GDM1 (cell line): ENCODE measurements around the gene MSTO1.
"Not testable (repeated sequence)": the region's sequence is repeated elsewhere in the genome, so short reads cannot be mapped to it uniquely, and the experiment has no call there.

Source experiments
- DNase-seq: peaks from one replicate; lab custom pipeline; 2025; lab: John Stamatoyannopoulos, UW

The MSTO1 gene

GRCh38 chr1:155613226-155613625, 3.2 kb downstream of the MSTO1 start:
- not testable (repeated sequence) for DNase-seq

GRCh38 chr1:155622191-155622590, 12.2 kb downstream of the MSTO1 start:
- no peak for DNase-seq

GRCh38 chr1:155623357-155623756, 13.3 kb downstream of the MSTO1 start:
- no peak for DNase-seq

GRCh38 chr1:155626428-155626827, 16.4 kb downstream of the MSTO1 start:
- DNase-seq, result not testable (repeated sequence)

GRCh38 chr1:155636397-155637153, 26.6 kb downstream of the MSTO1 start:
- no peak for DNase-seq

- DNase-seq, result no peak
Observed at GRCh38 chr1:155640367-155640766, 30.3 kb downstream of the MSTO1 start.

GRCh38 chr1:155642559-155643180, 32.7 kb downstream of the MSTO1 start:
- DNase-seq, result not testable (repeated sequence)

- no peak for DNase-seq
Observed at GRCh38 chr1:155643230-155643629, 33.2 kb downstream of the MSTO1 start.

- no peak for DNase-seq
Observed at GRCh38 chr1:155645034-155645598, 35.1 kb downstream of the MSTO1 start.

- no peak for DNase-seq
Observed at GRCh38 chr1:155645648-155646047, 35.6 kb downstream of the MSTO1 start.

- DNase-seq, result no peak
Observed at GRCh38 chr1:155646307-155646706, 36.3 kb downstream of the MSTO1 start.

- no peak for DNase-seq
Observed at GRCh38 chr1:155648207-155649147, 38.5 kb downstream of the MSTO1 start.

GRCh38 chr1:155649676-155650075, 39.7 kb downstream of the MSTO1 start:
- no peak for DNase-seq

GRCh38 chr1:155650231-155650757, 40.3 kb downstream of the MSTO1 start:
- no peak for DNase-seq

GRCh38 chr1:155651861-155652661, 42.0 kb downstream of the MSTO1 start:
- DNase-seq, result no peak

- DNase-seq, result no peak
Observed at GRCh38 chr1:155652951-155653350, 42.9 kb downstream of the MSTO1 start.

GRCh38 chr1:155657463-155657862, 47.4 kb downstream of the MSTO1 start:
- DNase-seq, result no peak

GRCh38 chr1:155661239-155661638, 51.2 kb downstream of the MSTO1 start:
- not testable (repeated sequence) for DNase-seq
